WI38 (cell line): ENCODE results near the gene PDLIM7.

ENCODE experiments used
- H3K4me3 ChIP-seq: 2 replicates; pipeline ENCODE4 v1.5.1; 2011; ENCODE audit warnings: low read depth, mild to moderate bottlenecking, control low read depth, low read length
- CTCF ChIP-seq: IDR thresholded peaks from 2 replicates; pipeline ENCODE4 v1.5.1; 2012; ENCODE audit warnings: low read depth, mild to moderate bottlenecking, control low read depth, low read length

PDLIM7 gene

GRCh38 chr5:177434437-177434836 is 63.0 kb downstream of the PDLIM7 start:
- no peak overlapping the region for H3K4me3 ChIP-seq
- TF ChIP-seq CTCF: no peak

- TF ChIP-seq CTCF: no peak
- H3K4me3 ChIP-seq: no peak overlapping the region
Measured at GRCh38 chr5:177433658-177434217, 63.7 kb downstream of the PDLIM7 start.
